Measurements from ENCODE around the gene SLC25A17. TPM values are rescaled to one million over a fixed set of nuclear protein-coding genes. Genes with fewer than 3 reads are reported as not detected.

SLC25A17 gene
- total RNA-seq, 2 donors from 2014 or later = 9.2 to 14.9 TPM

- no peaks in the 10 kb centered on the region for H3K36me3 ChIP-seq
- no peak for DNase-seq
- H3K4me3 ChIP-seq = no peak overlapping the region
- no peak overlapping the region for H3K27ac ChIP-seq
- no peaks in the 10 kb centered on the region for H3K9me3 ChIP-seq
- no peaks in the 10 kb centered on the region for H3K4me1 ChIP-seq
- no peak overlapping the region for H3K9ac ChIP-seq (ENCODE audit: low read depth in 2 of 2, low read length in 2 of 2)
- TF ChIP-seq CTCF (IDR thresholded peaks at IDR 0.05) = no peak
- intact Hi-C loops (cut with DNase I) = no loop called here
- no peaks in the 10 kb centered on the region for H3K27me3 ChIP-seq
Observed at GRCh38 chr22:40728731-40729189, 90.4 kb downstream of the SLC25A17 start.

- TF ChIP-seq CTCF (IDR thresholded peaks at IDR 0.05) = no peak
- H3K4me3 ChIP-seq = no peak overlapping the region
- no peaks in the 10 kb centered on the region for H3K4me1 ChIP-seq
- intact Hi-C loops (cut with DNase I) = no loop called here
- H3K9me3 ChIP-seq = no peaks in the 10 kb centered on the region
- no peak for DNase-seq
- H3K36me3 ChIP-seq = no peaks in the 10 kb centered on the region
- no peak overlapping the region for H3K27ac ChIP-seq
- H3K27me3 ChIP-seq = no peaks in the 10 kb centered on the region
- no peak overlapping the region for H3K9ac ChIP-seq (ENCODE audit: low read depth in 2 of 2, low read length in 2 of 2)
Observed at GRCh38 chr22:40727964-40728615, 91.1 kb downstream of the SLC25A17 start.

- Histone ChIP-seq H3K27ac (no peak overlapping the region), H3K4me3 (no peak overlapping the region), H3K4me1 (no peaks in the 10 kb centered on the region), H3K27me3 (no peaks in the 10 kb centered on the region), H3K9me3 (no peaks in the 10 kb centered on the region), H3K9ac (ENCODE audit: low read depth in 2 of 2, low read length in 2 of 2) (no peak overlapping the region), H3K36me3 (no peaks in the 10 kb centered on the region)
- TF ChIP-seq CTCF (IDR thresholded peaks at IDR 0.05) = no peak
- no peak for DNase-seq
- intact Hi-C loops (cut with DNase I) = no loop called here
Observed at GRCh38 chr22:40727070-40727963, 91.8 kb downstream of the SLC25A17 start.

GRCh38 chr22:40726514-40726913, 92.6 kb downstream of the SLC25A17 start:
- DNase-seq = no peak
- no peaks in the 10 kb centered on the region for H3K4me1 ChIP-seq
- no peak for TF ChIP-seq CTCF (IDR thresholded peaks at IDR 0.05)

GRCh38 chr22:40723396-40723933, 95.7 kb downstream of the SLC25A17 start:
- H3K27ac ChIP-seq = no peak overlapping the region
- no peak for DNase-seq

More at GRCh38 chr22:40726514-40726913, 92.6 kb downstream of the SLC25A17 start:
- Histone ChIP-seq H3K27ac (no peak overlapping the region), H3K9ac (ENCODE audit: low read depth in 2 of 2, low read length in 2 of 2) (no peak overlapping the region), H3K4me3 (no peak overlapping the region), H3K27me3 (no peaks in the 10 kb centered on the region), H3K36me3 (no peaks in the 10 kb centered on the region), H3K9me3 (no peaks in the 10 kb centered on the region)
- intact Hi-C loops (cut with DNase I) = no loop called here

More at GRCh38 chr22:40723396-40723933, 95.7 kb downstream of the SLC25A17 start:
- intact Hi-C loops (cut with DNase I) = no loop called here
- TF ChIP-seq CTCF (IDR thresholded peaks at IDR 0.05) = no peak
- Histone ChIP-seq H3K9ac (ENCODE audit: low read depth in 2 of 2, low read length in 2 of 2) (no peak overlapping the region), H3K4me1 (no peaks in the 10 kb centered on the region), H3K36me3 (no peaks in the 10 kb centered on the region), H3K9me3 (no peaks in the 10 kb centered on the region), H3K27me3 (no peaks in the 10 kb centered on the region), H3K4me3 (no peak overlapping the region)

Measured in colonic mucosa (tissue), 4 donors.